Progenitor cell of endocrine pancreas (in vitro differentiated cells): Measurements from ENCODE around the gene TYMP. TPM values are rescaled to one million over a fixed set of nuclear protein-coding genes. Genes with fewer than 3 reads are reported as not detected.

ENCODE experiments used
- DNase-seq: peaks from one replicate; pipeline ENCODE4 v3.0.0; 2021; ENCODE audit warnings: low spot score; ENCODE audit not compliant: unreplicated experiment
- H3K27ac Mint-ChIP-seq: 2 replicates; pipeline ENCODE4 v1.8.0; 2021; ENCODE audit warnings: mild to moderate bottlenecking, moderate library complexity, mixed read lengths
- H3K27me3 Mint-ChIP-seq: 2 replicates; pipeline ENCODE4 v1.8.0; 2021; ENCODE audit warnings: mixed read lengths
- H3K36me3 Mint-ChIP-seq: 2 replicates; pipeline ENCODE4 v1.8.0; 2022; ENCODE audit warnings: mixed read lengths; ENCODE audit not compliant: insufficient read depth
- H3K4me1 Mint-ChIP-seq: 2 replicates; pipeline ENCODE4 v1.8.0; 2021; ENCODE audit warnings: low read depth, mixed read lengths
- H3K4me3 Mint-ChIP-seq: 2 replicates; pipeline ENCODE4 v1.8.0; 2021; ENCODE audit warnings: low read depth, mild to moderate bottlenecking, moderate library complexity, mixed read lengths
- H3K9me3 Mint-ChIP-seq: 2 replicates; pipeline ENCODE4 v1.8.0; 2021; ENCODE audit warnings: low read depth, mixed read lengths
- total RNA-seq: library from RNA; stranded (reverse); gene quantifications from 2 replicates; pipeline ENCODE4 v1.2.1, GENCODE V29; 2021
- TF ChIP-seq, protein P1 (sequence below): fragments of 200-600 bp; sonication (generic); IDR thresholded peaks from one replicate; pipeline ENCODE4 v1.5.0; 2021; ENCODE audit warnings: antibody characterized with exemption, mild to moderate bottlenecking; ENCODE audit not compliant: unreplicated experiment

TYMP gene
- total RNA-seq, 1 donor from 2014 or later: 1.6 TPM

DNA sequence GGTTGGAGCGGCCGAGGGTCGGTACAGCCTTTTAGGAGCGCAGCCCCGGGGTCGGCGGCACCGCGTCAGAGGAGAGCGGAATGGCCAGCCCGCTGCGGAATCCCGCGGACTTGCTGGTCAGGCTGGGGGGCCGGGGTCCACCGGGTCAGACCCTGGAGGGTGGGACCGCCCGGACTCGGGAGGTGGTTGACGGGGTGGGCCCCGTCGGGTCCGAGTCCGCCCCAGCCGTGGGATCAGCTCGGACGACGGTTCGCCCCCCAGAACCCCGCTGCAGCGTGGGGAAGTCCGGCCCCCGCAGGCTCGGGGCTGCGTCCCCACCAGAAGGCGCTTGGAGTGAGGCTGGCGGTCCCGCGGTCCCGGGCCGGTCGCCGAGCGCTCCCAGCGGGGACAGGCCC lies 48.8 kb downstream of the TYMP start:
- no peak for DNase-seq
- TF ChIP-seq, protein P1, sequence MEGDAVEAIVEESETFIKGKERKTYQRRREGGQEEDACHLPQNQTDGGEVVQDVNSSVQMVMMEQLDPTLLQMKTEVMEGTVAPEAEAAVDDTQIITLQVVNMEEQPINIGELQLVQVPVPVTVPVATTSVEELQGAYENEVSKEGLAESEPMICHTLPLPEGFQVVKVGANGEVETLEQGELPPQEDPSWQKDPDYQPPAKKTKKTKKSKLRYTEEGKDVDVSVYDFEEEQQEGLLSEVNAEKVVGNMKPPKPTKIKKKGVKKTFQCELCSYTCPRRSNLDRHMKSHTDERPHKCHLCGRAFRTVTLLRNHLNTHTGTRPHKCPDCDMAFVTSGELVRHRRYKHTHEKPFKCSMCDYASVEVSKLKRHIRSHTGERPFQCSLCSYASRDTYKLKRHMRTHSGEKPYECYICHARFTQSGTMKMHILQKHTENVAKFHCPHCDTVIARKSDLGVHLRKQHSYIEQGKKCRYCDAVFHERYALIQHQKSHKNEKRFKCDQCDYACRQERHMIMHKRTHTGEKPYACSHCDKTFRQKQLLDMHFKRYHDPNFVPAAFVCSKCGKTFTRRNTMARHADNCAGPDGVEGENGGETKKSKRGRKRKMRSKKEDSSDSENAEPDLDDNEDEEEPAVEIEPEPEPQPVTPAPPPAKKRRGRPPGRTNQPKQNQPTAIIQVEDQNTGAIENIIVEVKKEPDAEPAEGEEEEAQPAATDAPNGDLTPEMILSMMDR: no peak
- Mint-ChIP-seq H3K4me3 (peak overlapping the region; percentile 55), H3K27me3 (peaks cover 41% of the 10 kb centered on the region), H3K36me3 (no peaks in the 10 kb centered on the region), H3K4me1 (peaks cover 3% of the 10 kb centered on the region), H3K9me3 (no peaks in the 10 kb centered on the region), H3K27ac (no peak overlapping the region)

DNA sequence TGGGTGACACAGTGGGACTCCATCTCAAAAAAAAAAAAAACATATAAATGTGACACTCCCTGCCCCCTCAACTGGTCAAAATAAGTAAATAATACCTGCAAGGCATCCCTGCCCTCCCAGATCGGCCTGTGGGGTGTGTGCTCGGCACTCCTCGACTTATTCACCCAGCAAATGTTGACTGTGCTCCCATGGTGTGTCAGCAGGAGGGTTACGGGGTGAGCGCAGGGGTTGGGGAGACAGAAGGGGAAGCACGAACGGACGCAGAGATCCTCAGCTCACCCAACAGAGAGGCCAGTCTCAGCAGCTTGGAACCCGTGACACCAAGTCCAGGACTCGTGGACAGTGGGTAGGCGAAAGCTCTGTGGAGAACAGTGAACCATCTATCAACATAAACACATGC lies 50.1 kb downstream of the TYMP start:
- no peak overlapping the region for H3K4me3 Mint-ChIP-seq
- H3K27me3 Mint-ChIP-seq: peaks cover 32% of the 10 kb centered on the region
- no peaks in the 10 kb centered on the region for H3K36me3 Mint-ChIP-seq
- TF ChIP-seq, protein P1: no peak
- no peak overlapping the region for H3K27ac Mint-ChIP-seq
- DNase-seq: no peak
- H3K4me1 Mint-ChIP-seq: peaks cover 5% of the 10 kb centered on the region
- H3K9me3 Mint-ChIP-seq: no peaks in the 10 kb centered on the region

GRCh38 chr22:50477923-50478322 lies 51.9 kb downstream of the TYMP start:
- Mint-ChIP-seq H3K27me3 (peaks cover 29% of the 10 kb centered on the region), H3K36me3 (peaks cover 1% of the 10 kb centered on the region), H3K27ac (no peak overlapping the region), H3K4me3 (no peak overlapping the region), H3K9me3 (no peaks in the 10 kb centered on the region), H3K4me1 (peaks cover 17% of the 10 kb centered on the region)
- no peak for DNase-seq
- TF ChIP-seq, protein P1: no peak

DNA sequence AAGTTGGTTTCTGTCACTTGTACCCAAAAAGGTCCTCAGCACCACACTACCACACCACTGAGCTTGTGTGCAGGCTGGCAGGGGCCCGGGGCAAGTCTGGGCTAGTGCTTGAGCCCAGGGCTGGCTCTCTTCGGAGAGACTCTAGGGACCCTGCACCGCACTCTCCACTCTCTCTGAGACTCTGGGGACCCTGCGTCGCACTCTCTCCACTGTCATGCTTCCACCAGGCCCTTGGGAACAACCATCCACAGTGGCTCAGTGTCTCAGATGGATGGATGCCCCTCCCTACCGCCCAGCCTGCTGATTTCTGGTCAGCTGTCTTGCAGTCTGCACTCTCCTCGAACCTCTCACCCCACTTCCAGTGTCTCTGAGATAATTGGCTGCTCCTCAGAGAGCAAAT lies 52.9 kb downstream of the TYMP start:
- peaks cover 28% of the 10 kb centered on the region for H3K27me3 Mint-ChIP-seq
- peaks cover 1% of the 10 kb centered on the region for H3K36me3 Mint-ChIP-seq
- TF ChIP-seq, protein P1: no peak
- H3K9me3 Mint-ChIP-seq: no peaks in the 10 kb centered on the region
- H3K4me3 Mint-ChIP-seq: peak overlapping the region; percentile 58
- H3K4me1 Mint-ChIP-seq: peaks cover 20% of the 10 kb centered on the region
- H3K27ac Mint-ChIP-seq: no peak overlapping the region
- DNase-seq: no peak

Other genes starting within 250 kb of the TYMP start
- gene PLXNB2, start 222.4 kb downstream of the TYMP start, total RNA-seq: 178 and 182 TPM in 2 replicates
- gene DENND6B, start 203.0 kb downstream of the TYMP start, total RNA-seq: 35.1 and 36.4 TPM in 2 replicates
- 85.7 and 87.9 TPM in 2 replicates for gene PPP6R2, start 186.7 kb downstream of the TYMP start, total RNA-seq
- 86.3 and 96.5 TPM in 2 replicates for gene SBF1, start 55.0 kb downstream of the TYMP start, total RNA-seq
- gene ADM2, start 48.5 kb downstream of the TYMP start, total RNA-seq: 2.9 and 3.2 TPM in 2 replicates
- gene MIOX, start 43.2 kb downstream of the TYMP start, total RNA-seq: 0.69 and 0.98 TPM in 2 replicates
- 59.0 and 65.5 TPM in 2 replicates for gene LMF2, start 22.3 kb downstream of the TYMP start, total RNA-seq
- 61.6 and 66.5 TPM in 2 replicates for gene NCAPH2, start 21.8 kb downstream of the TYMP start, total RNA-seq
- gene SCO2, start 4.4 kb downstream of the TYMP start, total RNA-seq: 3.7 TPM in 1 of 2 replicates, not detected in the other
- not detected in 2 replicates for gene KLHDC7B, start 15.9 kb upstream of the TYMP start, total RNA-seq
- not detected in 2 replicates for gene SYCE3, start 32.9 kb upstream of the TYMP start, total RNA-seq
- gene CPT1B, start 48.4 kb upstream of the TYMP start, total RNA-seq: 129 and 136 TPM in 2 replicates
- 124 and 132 TPM in 2 replicates for gene CHKB, start 52.8 kb upstream of the TYMP start, total RNA-seq
- gene MAPK8IP2, start 70.8 kb upstream of the TYMP start, total RNA-seq: 6.4 and 7.7 TPM in 2 replicates
- 36.2 and 37.1 TPM in 2 replicates for gene ARSA, start 98.1 kb upstream of the TYMP start, total RNA-seq
- 6.9 and 7.5 TPM in 2 replicates for gene SHANK3, start 142.8 kb upstream of the TYMP start, total RNA-seq
- 0.62 TPM in 1 of 2 replicates, not detected in the other for gene ACR, start 208.2 kb upstream of the TYMP start, total RNA-seq